HG03175 (cell line): ENCODE results near the gene ASAP3.
A peak's percentile ranks its signal among the peaks of the same experiment; 100 is the strongest.

Experiments used
- ATAC-seq: cut with Tn5 transposase; IDR thresholded peaks from one replicate; pipeline ENCODE4 v1.9.1; 2021; ENCODE audit warnings: mild to moderate bottlenecking, moderate library complexity; ENCODE audit not compliant: unreplicated experiment

Gene ASAP3

DNA sequence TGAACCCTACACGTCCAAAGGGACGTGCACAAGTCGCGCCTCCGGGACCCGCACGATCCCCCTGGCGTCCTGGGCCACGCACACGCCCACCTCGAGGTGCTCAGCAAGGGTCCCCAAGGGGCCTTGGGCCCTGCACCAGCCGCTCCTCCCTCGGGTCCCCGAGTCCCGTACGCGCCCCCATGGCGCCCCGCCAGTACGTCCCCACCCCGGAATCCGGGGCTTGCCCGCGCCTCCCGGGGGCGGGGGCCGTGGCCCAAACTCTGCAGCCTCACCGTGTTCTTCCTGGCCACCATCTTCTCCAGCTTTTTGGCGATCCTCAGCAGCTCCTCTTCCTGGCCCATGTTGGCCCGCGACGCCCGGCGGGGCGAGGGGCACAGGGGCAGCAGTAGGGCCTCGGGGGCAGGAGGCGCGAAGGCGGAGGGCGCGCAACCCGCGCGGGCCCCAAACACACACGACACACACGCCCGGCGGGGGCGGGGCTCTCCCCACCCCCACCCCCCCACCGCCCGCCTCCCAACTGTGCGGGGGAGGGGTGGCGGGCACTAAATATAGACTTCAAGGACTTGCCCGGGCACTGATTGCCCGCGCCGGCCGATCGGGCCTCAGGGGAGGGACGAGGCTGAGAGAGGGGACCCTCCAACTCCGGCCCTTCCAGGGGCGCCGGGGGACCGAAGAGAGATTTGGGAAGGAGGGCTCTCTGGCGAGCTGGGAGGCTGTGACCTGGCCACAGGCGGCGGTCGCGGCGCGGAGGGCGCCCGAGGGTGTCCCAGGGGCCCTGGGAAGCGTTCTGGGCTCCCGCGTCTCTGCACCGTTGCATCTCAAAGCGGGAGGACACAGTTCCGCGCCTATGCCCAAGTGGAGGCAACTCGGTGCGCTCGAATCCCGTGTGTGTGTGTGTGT is 59.4 kb downstream of the ASAP3 start, which contains the start of gene TCEA3:
Gene TCEA3, minus strand, starts transcription at position 456 of the 900 bp plus-strand sequence. Its CDS starts 115 bp downstream, at position 341.
- ATAC-seq, result no peak

DNA sequence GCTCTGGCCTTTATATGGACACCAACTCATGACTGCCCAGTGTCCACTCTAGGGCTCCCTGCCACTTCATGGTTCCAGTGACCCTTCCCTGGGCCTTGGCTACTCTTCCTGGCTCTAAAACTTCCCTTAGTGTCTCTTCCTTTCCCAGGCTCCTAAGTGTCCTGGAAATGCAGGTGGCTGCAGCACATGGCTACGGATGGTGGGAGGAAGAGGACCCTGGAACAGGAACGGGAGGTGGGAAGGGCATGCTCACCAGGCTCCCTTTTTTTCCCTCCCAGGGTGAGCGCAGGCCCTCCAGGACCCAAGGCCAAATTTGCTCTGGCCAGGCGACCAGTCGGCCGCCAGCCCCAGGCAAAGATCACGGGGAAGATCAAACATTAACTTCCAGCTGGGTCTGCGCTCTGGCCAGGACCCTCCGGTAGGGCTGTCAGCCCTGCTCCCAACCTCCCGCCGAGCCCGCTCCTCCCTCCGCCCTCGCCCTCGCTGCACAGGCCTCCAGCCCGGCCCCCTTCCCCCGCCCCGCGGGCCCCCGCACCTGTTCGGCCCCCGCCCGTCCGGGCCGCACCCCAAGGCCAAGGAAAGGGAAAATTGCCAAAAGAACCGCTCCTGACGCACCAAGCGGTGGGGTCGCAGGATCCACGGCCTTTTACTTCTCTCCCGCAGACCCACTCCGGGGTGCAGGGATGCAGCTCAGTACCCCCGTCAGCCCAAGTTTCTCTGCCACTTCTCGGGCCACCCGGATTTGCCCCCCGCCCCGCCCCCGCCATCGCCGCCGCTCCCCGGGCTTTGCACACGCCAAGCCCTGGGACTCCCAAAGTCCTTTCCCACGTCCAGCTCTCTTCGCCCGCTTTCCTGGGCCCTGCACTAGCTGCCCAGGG is 60.3 kb downstream of the ASAP3 start:
- no peak for ATAC-seq

DNA sequence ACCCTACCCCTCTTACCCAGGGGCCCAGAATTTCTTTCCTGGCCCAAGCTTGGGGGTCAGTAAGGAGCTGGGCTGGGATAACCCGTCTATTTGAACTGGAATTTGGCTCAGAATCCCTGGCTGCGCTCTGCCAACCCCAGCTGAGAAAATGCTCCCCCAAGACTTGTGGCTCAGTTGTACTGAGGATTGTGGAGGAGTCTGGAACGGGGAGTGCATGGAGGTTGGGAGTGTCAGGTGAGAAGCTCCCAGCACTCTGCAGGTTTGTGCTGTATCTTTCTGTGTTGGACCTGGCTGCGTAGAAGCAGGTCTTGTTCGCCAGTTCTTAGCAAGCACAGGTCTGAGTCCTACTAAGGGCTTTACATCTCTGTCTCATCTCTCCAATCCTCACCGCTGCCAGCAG is 61.0 kb downstream of the ASAP3 start:
- ATAC-seq, result no peak

DNA sequence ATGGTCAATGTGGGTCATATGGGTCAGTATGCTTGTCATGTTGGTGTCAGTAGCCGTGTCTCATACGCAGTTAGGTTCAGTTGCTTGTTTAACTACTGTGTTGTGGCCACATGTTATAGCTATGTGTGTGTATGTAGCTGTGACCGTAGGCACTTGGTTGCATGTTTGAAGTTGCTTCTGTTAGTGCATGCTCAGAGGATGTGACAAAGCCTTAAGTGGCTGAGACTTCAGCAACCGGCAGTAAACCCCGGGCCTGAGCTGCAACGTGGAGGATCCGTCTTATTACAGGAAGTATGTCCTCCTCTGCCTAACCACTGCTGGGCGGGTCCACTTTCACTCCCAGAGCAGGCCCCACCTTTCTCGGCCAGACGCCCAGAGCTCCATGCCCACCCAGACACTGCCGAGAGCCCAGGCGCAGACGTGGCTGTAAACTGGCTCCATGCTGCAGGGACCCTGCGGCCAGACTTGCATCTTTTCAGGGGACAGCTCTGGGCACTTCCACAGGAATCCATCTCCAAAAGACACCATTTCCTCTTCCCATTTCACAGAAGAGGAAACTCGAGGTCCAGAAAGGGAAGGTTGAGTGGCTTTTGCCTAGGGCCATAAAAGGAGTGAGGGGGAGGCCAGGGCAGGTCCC is 61.6 kb downstream of the ASAP3 start:
- ATAC-seq, result no peak

DNA sequence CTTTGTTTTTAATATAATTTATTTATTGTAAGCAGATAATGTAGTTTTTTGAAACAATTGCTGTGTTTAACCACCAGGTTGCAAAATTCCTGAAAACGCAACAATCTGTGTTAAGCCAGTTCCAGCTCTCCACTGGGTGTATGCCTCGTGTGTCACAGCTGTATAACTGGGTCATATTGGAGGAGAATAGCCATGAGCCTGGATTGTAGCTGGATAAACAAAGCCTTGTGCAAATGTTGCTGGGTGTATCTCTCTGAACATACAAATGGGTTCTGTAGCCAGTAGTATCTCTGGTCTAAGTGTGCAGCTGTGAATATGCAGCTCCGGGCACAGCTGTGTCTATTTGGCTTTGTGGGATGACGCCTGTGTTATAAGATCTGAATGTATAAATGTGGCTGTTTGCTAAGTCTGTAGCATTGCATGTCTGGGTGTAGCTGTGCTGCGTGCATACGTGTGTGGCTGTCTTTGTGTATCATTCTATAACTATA is 62.2 kb downstream of the ASAP3 start:
- no peak for ATAC-seq

DNA sequence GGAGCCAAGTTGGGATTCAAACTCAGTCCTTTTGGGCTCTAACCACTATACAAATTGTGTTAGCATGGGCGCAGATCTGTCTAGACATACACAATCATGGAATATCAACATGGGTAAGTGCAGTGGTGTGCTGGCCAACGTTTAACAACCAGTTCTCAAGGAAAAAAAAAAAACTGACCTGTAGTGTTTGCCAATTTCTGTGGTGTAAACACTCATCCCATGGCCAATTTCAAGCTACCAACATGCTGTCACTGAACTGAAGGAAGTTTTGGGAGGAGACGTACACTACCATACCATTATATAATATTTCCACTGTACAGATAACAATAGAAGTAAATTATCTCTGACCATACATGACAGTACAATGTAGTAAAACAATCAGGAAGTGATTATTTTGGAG is 62.6 kb downstream of the ASAP3 start:
- ATAC-seq, result no peak

DNA sequence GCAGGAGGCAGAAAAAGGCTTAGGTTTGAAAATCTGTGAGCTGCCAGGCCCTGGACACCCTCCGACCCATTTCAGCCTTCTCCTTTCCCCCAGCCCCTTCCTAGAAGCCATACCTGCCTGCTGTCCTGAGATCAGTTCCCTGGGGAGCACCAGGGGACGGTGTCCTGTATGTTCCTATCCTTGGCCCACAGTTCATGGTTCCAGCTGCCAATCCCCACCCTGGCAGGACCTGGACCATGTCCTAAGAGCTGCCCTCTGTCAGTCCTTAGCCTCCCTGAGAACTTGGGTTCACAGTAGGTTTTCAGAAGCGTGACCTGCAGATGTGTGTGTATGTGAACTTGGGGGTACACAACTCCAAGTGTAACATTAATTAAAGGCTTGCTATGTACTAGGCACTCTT is 63.2 kb downstream of the ASAP3 start:
- no peak for ATAC-seq

DNA sequence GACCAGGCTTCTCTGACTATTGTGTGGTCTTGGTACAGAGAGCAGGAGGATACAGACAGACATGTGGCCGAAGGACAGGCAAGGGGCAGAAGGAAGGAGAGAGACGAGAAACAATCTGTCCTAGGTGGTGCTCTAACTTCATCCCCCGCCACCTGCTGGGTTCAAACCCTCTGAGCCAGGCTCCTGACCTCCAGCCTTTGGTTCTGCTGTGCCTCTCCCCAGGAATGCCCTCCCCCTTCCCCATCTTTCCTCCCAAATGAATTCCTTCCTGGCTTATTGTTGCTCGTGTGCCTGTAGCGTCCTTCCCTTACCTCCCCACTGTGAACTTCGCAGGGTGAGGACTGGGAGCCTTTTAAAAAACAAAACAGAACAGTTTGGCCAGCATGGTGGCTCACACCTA is 64.8 kb downstream of the ASAP3 start:
- ATAC-seq, result no peak

DNA sequence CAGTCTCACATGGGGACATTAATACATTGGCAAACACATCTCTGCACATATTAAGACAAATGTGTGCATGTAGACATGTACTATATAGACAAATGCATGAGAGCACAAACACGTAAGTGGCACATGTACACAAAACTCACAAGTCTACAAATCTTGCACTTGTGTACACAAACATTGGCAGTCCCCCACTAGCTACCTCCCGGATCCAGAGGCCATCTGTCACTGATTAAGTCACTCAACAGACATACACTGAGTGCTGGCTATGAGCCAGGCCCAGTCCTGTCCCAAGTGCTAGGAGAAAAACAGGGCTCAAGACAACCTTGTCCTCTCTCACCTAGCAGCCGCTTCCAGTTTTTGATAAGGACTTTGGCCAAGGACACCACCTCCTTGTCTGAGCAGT is 66.4 kb downstream of the ASAP3 start:
- no peak for ATAC-seq

DNA sequence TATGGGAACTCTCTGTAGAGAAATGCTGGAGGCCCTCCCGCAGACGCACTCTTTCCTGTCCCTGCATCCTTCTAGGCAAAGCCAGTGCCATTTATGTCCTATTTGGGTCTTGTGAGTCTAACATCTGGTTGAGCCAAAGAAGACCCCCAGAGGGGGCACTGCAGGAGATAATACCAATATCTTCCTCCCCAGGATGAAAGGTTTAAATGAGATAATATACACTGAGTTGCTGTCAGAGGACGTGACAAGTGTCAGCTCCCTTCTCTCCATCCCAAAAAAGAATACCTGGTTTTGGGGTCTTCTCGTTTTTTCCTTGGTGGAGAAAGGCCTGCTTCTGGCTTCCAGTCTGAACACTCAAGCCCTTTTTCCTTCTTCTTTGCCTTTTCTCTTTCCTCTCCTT is 67.0 kb downstream of the ASAP3 start:
- no peak for ATAC-seq

DNA sequence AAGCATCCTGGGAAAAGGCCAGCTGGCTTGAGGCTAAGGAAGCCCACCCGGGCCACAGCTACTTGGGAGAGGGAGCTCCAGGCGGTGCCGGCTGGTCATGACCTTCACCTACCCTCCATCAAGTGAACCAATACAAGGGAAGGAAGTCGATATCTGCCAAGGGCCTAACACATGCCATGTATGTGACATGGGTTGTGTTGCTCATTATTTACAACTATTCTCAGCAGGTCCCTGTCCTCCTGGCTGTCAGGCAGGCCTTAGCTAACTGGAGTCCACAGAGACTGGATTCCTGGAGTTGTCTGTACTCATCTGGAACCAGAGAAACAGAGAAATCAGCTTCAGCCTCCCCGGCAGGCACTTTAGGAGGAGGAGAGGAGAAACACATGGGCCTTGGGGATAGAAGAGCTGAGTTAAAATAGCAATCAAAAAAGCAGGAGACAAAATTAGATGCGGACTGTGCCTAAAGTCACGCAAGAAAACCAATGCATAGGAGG is 75.1 kb downstream of the ASAP3 start:
- no peak for ATAC-seq

DNA sequence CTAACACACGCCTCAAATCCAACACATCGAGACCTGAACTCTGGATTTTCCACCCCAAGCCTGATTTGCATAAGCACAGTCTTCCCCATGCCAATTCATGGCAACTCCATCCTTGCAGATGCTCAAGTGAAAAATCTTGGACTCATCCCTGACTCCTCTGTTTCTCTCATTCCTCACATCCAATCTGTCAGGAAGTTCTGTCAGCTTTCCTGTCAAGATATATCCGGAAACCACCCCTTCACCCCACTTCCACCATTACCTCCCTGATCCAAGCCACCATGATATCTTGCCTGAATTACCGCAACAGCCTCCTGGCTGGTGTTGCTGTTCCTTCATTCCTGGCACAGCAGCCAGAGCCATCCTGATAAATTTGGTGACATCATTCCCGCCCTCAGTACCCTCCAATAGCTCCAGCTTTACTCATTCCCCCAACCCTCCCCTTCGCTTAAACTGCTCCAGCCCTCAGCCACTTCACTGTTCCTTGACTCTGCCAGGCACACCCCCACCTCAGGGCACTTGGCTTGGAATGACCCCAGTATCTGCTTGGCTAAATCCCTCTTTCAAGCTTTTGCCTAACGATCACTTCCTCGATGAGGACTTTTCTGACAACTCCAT is 76.9 kb downstream of the ASAP3 start:
- ATAC-seq, result no peak

DNA sequence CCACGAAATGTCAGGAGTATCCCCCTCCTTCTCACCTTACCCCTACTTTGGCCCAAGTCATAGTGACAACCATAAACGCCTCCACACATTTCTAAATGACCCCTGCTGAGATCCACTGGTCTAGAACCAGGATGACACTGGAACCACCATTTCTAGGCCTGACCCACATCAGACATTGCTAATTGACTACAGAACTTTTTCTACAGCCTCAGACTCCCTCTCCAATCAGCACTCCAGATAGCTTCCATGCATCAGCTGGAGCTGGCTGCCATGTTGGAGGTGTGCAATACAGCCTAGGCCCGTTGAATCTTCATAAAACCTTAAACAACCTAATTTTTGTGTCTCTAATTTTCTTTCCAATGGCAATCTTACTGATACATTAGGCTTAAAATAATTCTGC is 78.0 kb downstream of the ASAP3 start:
- no peak for ATAC-seq

DNA sequence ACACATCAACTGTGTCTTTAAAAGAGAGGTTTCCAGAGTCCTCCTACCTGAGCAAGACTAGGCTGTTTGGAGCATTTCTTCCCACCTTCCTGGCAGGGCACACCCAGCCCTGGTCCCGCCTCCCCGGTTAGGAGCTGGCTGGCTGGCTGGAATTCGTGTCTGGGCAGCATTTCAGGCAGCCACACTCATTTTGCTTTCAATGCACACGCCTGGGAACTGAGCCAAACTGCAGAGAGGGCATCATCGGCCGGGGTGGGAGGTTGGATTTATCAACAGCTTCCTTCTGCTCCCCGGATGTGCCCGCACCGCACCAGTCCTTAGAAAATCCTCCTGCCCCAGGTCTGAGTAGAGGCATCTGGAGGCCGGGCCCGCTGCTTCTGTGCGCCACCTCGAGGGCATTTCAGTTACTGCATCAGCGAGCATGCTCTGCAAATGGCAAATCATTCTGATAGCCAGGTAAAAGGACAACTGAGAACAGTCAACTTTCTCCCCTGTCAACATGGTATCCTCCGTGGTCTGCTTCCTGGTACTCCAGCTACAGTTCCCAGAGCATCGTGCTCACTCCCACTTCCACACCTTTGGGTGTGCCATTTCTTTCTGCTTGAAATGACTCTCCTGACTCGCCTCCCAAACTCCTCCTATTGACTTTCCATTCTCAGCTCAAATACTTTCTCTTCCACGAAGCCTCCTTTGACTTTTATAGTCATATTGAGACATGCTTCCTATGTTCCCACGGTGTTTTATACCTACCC is 80.1 kb downstream of the ASAP3 start:
- peak; percentile 60 for ATAC-seq

DNA sequence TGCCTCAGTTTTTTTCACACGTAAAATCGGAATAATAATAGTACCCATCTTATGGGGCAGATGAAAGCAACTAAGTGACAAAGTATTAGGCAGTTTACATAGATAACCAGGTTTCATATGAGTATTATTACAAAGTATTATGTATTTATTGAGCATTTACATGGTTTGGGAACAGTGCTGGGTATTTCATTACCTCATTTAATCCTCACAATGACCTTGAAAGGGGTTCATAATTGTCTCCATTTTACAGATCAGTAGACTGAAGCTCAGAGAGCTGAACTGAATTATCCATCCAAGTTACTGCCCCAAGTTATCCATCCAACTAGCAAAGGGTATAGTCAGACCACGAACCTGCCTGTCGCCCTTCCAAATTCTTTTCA is 80.6 kb downstream of the ASAP3 start:
- no peak for ATAC-seq

DNA sequence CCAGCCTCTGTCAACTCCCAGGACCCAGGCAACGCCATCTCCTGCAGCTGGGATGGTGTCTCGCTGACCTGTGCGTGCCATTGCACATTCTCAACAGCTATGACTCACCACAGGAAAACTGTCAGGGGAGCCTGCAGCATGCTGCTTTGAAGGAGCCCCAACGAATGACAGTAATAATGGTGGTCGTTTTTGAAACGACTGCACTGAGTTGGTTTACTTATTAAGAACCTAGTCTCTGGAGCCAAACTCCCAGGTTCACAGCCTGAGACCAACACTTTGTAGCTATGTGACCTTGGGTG is 81.0 kb downstream of the ASAP3 start:
- ATAC-seq, result no peak

DNA sequence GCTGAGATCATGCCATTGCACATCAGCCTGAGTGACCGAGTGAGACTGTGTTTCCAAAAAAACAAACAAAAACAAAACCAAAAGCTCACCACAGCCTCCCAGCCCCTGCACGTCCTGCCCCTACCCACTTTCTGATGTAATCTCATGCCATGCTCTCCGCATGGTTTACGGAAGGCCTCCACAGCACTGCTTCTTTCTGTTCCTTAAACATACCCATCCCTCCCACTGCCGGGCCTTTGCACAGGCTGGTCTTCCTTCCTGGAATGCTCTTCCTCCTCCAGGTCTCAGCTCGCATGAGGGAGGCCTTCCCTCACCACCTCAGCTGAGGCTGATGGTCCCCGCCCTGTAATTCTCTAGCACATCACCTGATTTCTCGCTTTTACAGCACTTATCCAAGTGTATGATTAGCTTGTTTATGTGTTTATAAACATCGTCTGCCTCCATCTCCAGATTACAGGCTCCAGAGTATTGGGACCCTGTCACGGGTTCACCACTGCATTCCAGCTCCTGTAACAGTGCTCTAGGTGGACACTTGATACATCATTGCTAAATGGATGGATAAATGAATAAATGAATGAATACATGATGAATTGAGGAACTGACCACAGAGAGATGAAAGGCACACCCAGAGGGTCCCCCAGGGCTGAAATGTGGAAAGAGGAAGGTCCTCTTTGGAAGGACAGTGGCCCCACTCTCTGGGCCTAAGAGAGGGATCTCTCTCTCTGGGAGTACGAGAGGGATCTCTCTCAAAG is 81.5 kb downstream of the ASAP3 start:
- ATAC-seq, result no peak

DNA sequence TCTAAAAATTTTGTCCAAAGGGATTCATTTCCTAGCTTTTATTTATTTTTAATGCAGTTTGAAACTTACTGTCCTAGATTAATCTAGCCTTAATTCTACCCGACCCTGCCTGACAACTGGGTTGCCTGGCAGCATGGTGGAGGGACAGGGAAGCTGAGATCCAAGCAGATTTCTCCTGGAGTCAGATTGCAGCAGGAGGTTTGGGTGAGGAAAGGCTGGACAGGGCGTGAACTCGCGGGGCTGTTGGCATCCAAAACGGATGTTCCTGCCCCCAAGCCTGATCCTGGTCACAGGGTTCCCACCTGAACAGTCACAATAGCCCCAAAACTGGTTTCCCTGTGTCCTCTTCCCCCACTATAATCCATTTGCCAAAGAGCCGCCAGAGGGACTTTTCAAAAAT is 82.7 kb downstream of the ASAP3 start:
- no peak for ATAC-seq

DNA sequence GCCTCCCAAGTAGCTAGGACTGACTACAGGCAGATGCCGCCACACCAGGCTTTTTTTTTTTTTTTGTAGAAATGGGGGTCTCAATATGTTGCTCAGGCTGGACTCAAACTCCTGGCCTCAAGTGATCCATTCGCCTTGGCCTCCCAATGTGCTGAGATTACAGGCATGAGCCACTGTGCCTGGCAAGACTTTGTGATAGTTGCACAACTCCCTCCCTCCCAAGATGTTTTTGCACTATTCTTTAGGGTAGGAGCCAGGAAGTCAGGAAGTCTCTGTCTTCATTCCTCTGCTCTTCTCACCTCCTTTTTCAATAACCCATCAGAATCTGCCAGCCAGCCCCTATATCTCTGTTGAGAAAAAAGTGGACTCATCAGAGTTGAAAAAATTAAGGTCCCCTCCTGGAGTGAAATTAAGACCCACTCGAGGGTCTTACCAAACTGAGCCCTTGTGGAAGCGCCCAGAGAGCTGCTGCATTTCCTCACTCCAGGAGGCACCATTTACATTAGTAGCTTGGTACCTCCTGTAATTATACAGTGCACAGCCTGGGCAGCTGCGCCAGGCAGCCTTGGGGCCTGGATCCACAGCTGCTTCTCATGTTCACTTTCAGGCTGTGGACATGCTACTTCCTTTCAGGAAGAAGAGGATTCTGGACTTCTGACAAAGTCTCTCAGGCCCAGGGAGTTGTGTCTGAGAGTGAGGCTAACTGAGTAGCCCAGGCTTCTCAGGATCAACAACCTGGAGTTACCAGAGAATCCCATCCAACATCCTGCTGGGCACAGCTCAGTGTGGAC is 83.5 kb downstream of the ASAP3 start:
- ATAC-seq, result no peak
